WTC11 (cell line): ENCODE data around the gene CACNG5. TPM values are rescaled to one million over a fixed set of nuclear protein-coding genes. Genes with fewer than 3 reads are reported as not detected.
A peak's percentile ranks its signal among the peaks of the same experiment; 100 is the strongest.

Source experiments
- ATAC-seq: fragments of 200-7000 bp; cut with Tn5 transposase; 2 replicates; pipeline ENCODE4 v1.10.0; 2021; ENCODE audit warnings: mild to moderate bottlenecking, moderate library complexity
- CTCF ChIA-PET: fragments of 300-600 bp; sonication (Branson Sonifier 250); formaldehyde crosslinking; loops from one replicate; lab custom pipeline; 2021; ENCODE audit warnings: antibody characterized with exemption; lab: Charles Lee
- POLR2A ChIA-PET: fragments of 350-600 bp; sonication (Branson Sonifier 250); formaldehyde crosslinking; loops from one replicate; lab custom pipeline; 2021; ENCODE audit warnings: antibody characterized with exemption; lab: Charles Lee
- DNase-seq: peaks from one replicate; pipeline ENCODE4 v3.0.0; 2021; ENCODE audit warnings: low spot score
- H3K27ac Mint-ChIP-seq: 2 replicates; pipeline ENCODE4 v1.8.0; 2021; ENCODE audit warnings: mixed read lengths
- H3K27me3 Mint-ChIP-seq: 2 replicates; pipeline ENCODE4 v1.8.0; 2021; ENCODE audit warnings: low read depth, mild to moderate bottlenecking, moderate library complexity, mixed read lengths
- H3K36me3 Mint-ChIP-seq: 2 replicates; pipeline ENCODE4 v1.8.0; 2021; ENCODE audit warnings: mixed read lengths
- H3K4me1 Mint-ChIP-seq: 2 replicates; pipeline ENCODE4 v1.8.0; 2022; ENCODE audit warnings: mixed read lengths
- H3K4me3 Mint-ChIP-seq: 2 replicates; pipeline ENCODE4 v1.8.0; 2021; ENCODE audit warnings: mild to moderate bottlenecking, moderate library complexity, mixed read lengths
- H3K9me3 Mint-ChIP-seq: 2 replicates; pipeline ENCODE4 v1.8.0; 2021; ENCODE audit warnings: mixed read lengths
- ATF1 ChIP-seq: sonication (generic); formaldehyde crosslinking; IDR thresholded peaks from 2 replicates; pipeline ENCODE4 v1.8.1; 2023; ENCODE audit warnings: mild to moderate bottlenecking, moderate library complexity, missing genetic modification reagents
- ESRRA ChIP-seq: sonication (generic); formaldehyde crosslinking; IDR thresholded peaks from 2 replicates; pipeline ENCODE4 v1.8.1; 2022; ENCODE audit warnings: mild to moderate bottlenecking, missing genetic modification reagents, borderline replicate concordance
- ETV6 ChIP-seq: sonication (generic); formaldehyde crosslinking; IDR thresholded peaks from 2 replicates; pipeline ENCODE4 v1.8.1; 2022; ENCODE audit warnings: mild to moderate bottlenecking, missing genetic modification reagents
- FOXP1 ChIP-seq: sonication (generic); formaldehyde crosslinking; IDR thresholded peaks from 2 replicates; pipeline ENCODE4 v1.8.0; 2022; ENCODE audit warnings: missing genetic modification reagents, mild to moderate bottlenecking, moderate library complexity, borderline replicate concordance
- GABPB1 ChIP-seq: sonication (generic); formaldehyde crosslinking; IDR thresholded peaks from 2 replicates; pipeline ENCODE4 v1.8.1; 2023; ENCODE audit warnings: mild to moderate bottlenecking, missing genetic modification reagents
- RELA ChIP-seq: sonication (generic); formaldehyde crosslinking; IDR thresholded peaks from 2 replicates; pipeline ENCODE4 v1.8.1; 2022; ENCODE audit warnings: missing genetic modification reagents, mild to moderate bottlenecking, borderline replicate concordance
- total RNA-seq: library from RNA; stranded (reverse); gene quantifications from 3 replicates; pipeline ENCODE4 v1.2.3, GENCODE V29; 2021
- TF ChIP-seq, protein P1 (sequence below): fragments of 200-600 bp; IDR thresholded peaks from 2 replicates; pipeline ENCODE4 v1.8.0; 2022; ENCODE audit warnings: antibody characterized with exemption
- TF ChIP-seq, protein P2 (sequence below): sonication (generic); formaldehyde crosslinking; IDR thresholded peaks from 2 replicates; pipeline ENCODE4 v1.8.1; 2022; ENCODE audit warnings: low read depth, mild to moderate bottlenecking, moderate library complexity, missing genetic modification reagents, borderline replicate concordance
- TF ChIP-seq, protein P3 (sequence below): sonication (generic); formaldehyde crosslinking; IDR thresholded peaks from 2 replicates; pipeline ENCODE4 v1.8.0; 2022; ENCODE audit warnings: mild to moderate bottlenecking, missing genetic modification reagents
- TF ChIP-seq, protein P4 (sequence below): fragments of 250-450 bp; sonication (Bioruptor Pico); IDR thresholded peaks from 2 replicates; pipeline ENCODE4 v1.8.0; 2021; ENCODE audit warnings: mild to moderate bottlenecking
- TF ChIP-seq, protein P5 (sequence below): sonication (generic); formaldehyde crosslinking; IDR thresholded peaks from 2 replicates; pipeline ENCODE4 v1.8.0; 2023; ENCODE audit warnings: mild to moderate bottlenecking, missing genetic modification reagents
- TF ChIP-seq, protein P6 (sequence below): sonication (generic); formaldehyde crosslinking; IDR thresholded peaks from 2 replicates; pipeline ENCODE4 v1.8.1; 2023; ENCODE audit warnings: mild to moderate bottlenecking, missing genetic modification reagents

CACNG5 gene
- total RNA-seq, 1 experiment from 2014 or later: 1.9 TPM

DNA sequence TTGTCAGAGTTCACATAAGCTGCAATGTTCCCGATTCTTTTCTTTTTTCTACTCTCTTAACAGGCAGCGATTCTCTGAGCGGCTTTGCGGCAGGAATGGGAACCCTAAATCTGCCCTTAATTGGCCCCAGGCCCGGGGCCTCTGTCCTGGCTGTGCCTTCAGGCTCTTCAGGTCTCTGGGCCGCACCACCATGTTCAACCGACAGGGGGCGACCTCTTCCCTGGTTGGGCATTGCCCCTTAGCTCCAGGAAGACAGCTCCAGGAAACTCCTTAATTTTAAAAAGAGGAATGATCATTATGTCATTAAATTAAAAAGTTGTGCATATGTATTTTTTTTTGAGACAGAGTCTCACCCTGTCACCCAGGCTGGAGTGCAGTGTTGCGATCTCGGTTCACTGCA lies 20.3 kb downstream of the CACNG5 start:
- Mint-ChIP-seq H3K4me1 (peaks cover 8% of the 10 kb centered on the region; the same call in 1 of the 2 replicates), H3K9me3 (peaks cover 15% of the 10 kb centered on the region), H3K27me3 (peaks cover 2% of the 10 kb centered on the region; the same call in 1 of the 2 replicates), H3K36me3 (peaks cover 10% of the 10 kb centered on the region), H3K27ac (no peak overlapping the region), H3K4me3 (no peak overlapping the region)
- TF ChIP-seq, protein P1, sequence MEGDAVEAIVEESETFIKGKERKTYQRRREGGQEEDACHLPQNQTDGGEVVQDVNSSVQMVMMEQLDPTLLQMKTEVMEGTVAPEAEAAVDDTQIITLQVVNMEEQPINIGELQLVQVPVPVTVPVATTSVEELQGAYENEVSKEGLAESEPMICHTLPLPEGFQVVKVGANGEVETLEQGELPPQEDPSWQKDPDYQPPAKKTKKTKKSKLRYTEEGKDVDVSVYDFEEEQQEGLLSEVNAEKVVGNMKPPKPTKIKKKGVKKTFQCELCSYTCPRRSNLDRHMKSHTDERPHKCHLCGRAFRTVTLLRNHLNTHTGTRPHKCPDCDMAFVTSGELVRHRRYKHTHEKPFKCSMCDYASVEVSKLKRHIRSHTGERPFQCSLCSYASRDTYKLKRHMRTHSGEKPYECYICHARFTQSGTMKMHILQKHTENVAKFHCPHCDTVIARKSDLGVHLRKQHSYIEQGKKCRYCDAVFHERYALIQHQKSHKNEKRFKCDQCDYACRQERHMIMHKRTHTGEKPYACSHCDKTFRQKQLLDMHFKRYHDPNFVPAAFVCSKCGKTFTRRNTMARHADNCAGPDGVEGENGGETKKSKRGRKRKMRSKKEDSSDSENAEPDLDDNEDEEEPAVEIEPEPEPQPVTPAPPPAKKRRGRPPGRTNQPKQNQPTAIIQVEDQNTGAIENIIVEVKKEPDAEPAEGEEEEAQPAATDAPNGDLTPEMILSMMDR: peak; percentile 90
- TF ChIP-seq FOXP1 (CRISPR knock-in tag): no peak
- TF ChIP-seq, protein P2, sequence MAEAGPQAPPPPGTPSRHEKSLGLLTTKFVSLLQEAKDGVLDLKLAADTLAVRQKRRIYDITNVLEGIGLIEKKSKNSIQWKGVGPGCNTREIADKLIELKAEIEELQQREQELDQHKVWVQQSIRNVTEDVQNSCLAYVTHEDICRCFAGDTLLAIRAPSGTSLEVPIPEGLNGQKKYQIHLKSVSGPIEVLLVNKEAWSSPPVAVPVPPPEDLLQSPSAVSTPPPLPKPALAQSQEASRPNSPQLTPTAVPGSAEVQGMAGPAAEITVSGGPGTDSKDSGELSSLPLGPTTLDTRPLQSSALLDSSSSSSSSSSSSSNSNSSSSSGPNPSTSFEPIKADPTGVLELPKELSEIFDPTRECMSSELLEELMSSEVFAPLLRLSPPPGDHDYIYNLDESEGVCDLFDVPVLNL: no peak
- TF ChIP-seq, protein P3, sequence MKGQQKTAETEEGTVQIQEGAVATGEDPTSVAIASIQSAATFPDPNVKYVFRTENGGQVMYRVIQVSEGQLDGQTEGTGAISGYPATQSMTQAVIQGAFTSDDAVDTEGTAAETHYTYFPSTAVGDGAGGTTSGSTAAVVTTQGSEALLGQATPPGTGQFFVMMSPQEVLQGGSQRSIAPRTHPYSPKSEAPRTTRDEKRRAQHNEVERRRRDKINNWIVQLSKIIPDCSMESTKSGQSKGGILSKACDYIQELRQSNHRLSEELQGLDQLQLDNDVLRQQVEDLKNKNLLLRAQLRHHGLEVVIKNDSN: no peak
- DNase-seq (peak; percentile 90), ATAC-seq (peak; percentile 72)
- POLR2A ChIA-PET: no interaction called here
- CTCF ChIA-PET: interaction anchor here (0.5 to 1.3 kb wide), 41 partner anchors 11 to 1297 kb away, joined by 3 to 14 read pairs (median 4); partner anchors contain the start of gene CACNG5

DNA sequence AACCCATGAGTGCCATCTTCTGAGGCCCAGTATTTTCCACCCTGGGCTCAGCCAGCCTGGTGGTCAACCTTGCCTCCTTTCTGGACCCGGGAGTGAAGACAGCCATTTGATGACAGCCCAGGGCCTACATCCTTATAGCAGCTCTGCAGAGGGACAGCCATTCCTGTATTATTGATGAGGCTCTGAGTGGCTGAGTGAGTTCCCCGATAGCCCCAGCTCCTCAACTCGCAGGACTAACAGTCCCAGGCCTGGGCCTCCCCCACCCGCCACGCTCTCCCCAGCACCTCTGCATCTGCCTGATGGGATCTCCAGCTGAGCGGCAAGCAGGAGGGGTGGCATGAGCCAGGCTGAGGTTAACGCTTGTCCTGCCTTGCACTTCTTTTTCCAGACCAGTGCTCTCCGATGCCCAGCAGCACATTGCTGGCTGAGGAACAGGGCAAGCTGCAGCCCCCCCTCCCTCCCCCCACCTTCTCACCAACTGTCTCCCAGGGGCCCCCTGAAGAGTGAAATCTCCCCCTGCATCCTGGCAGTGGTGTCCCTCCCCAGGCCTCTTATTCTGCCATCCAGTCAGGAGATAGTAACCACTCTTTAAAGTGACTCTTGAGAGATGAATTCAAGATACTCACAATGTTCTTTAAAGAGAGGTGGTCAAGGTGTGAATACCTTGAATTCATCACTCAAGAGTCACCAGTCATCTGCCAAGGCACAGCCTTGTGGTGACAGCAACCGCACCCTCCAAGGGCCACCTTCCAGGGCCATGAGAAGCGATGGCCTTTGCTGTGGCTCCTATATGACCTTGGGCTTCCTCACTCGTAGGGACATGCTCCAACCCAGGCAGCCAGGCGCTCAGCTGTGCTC lies 23.5 kb downstream of the CACNG5 start:
- TF ChIP-seq ESRRA: no peak
- TF ChIP-seq ATF1 (CRISPR knock-in tag): no peak
- no peak for TF ChIP-seq ETV6 (CRISPR knock-in tag)
- TF ChIP-seq, protein P4, sequence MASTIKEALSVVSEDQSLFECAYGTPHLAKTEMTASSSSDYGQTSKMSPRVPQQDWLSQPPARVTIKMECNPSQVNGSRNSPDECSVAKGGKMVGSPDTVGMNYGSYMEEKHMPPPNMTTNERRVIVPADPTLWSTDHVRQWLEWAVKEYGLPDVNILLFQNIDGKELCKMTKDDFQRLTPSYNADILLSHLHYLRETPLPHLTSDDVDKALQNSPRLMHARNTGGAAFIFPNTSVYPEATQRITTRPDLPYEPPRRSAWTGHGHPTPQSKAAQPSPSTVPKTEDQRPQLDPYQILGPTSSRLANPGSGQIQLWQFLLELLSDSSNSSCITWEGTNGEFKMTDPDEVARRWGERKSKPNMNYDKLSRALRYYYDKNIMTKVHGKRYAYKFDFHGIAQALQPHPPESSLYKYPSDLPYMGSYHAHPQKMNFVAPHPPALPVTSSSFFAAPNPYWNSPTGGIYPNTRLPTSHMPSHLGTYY (CRISPR knock-in tag): no peak
- TF ChIP-seq, protein P5, sequence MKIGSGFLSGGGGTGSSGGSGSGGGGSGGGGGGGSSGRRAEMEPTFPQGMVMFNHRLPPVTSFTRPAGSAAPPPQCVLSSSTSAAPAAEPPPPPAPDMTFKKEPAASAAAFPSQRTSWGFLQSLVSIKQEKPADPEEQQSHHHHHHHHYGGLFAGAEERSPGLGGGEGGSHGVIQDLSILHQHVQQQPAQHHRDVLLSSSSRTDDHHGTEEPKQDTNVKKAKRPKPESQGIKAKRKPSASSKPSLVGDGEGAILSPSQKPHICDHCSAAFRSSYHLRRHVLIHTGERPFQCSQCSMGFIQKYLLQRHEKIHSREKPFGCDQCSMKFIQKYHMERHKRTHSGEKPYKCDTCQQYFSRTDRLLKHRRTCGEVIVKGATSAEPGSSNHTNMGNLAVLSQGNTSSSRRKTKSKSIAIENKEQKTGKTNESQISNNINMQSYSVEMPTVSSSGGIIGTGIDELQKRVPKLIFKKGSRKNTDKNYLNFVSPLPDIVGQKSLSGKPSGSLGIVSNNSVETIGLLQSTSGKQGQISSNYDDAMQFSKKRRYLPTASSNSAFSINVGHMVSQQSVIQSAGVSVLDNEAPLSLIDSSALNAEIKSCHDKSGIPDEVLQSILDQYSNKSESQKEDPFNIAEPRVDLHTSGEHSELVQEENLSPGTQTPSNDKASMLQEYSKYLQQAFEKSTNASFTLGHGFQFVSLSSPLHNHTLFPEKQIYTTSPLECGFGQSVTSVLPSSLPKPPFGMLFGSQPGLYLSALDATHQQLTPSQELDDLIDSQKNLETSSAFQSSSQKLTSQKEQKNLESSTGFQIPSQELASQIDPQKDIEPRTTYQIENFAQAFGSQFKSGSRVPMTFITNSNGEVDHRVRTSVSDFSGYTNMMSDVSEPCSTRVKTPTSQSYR (CRISPR knock-in tag): no peak
- TF ChIP-seq GABPB1 (CRISPR knock-in tag): no peak
- no peak for TF ChIP-seq RELA (CRISPR knock-in tag)
- TF ChIP-seq, protein P6, sequence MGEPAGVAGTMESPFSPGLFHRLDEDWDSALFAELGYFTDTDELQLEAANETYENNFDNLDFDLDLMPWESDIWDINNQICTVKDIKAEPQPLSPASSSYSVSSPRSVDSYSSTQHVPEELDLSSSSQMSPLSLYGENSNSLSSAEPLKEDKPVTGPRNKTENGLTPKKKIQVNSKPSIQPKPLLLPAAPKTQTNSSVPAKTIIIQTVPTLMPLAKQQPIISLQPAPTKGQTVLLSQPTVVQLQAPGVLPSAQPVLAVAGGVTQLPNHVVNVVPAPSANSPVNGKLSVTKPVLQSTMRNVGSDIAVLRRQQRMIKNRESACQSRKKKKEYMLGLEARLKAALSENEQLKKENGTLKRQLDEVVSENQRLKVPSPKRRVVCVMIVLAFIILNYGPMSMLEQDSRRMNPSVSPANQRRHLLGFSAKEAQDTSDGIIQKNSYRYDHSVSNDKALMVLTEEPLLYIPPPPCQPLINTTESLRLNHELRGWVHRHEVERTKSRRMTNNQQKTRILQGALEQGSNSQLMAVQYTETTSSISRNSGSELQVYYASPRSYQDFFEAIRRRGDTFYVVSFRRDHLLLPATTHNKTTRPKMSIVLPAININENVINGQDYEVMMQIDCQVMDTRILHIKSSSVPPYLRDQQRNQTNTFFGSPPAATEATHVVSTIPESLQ (CRISPR knock-in tag): no peak
- Mint-ChIP-seq H3K4me1 (no peaks in the 10 kb centered on the region), H3K27ac (no peak overlapping the region), H3K4me3 (no peak overlapping the region), H3K9me3 (peaks cover 22% of the 10 kb centered on the region), H3K36me3 (peaks cover 10% of the 10 kb centered on the region), H3K27me3 (peaks cover 2% of the 10 kb centered on the region; the same call in 1 of the 2 replicates)
- ChIA-PET POLR2A (no interaction called here), CTCF (interaction anchor here (1.0 kb wide), 1 partner anchor 158 kb away, joined by 3 read pairs; no protein-coding TSS in a partner anchor)
- DNase-seq (no peak), ATAC-seq (no peak)
